ENCODE data around the gene MORC4. TPM values are rescaled to one million over a fixed set of nuclear protein-coding genes. Genes with fewer than 3 reads are reported as not detected.

The MORC4 gene
- total and polyA plus RNA-seq, 10 donors = 1.4 to 7.0 (median 4.8) TPM

GRCh38 chrX:107014936-107015335 lies 14.9 kb upstream of the MORC4 start:
- H3K4me3 ChIP-seq = no peak overlapping the region
- H3K9me3 ChIP-seq = no peaks in the 10 kb centered on the region
- DNase-seq = no peak
- intact Hi-C loops (cut with DNase I; ENCODE audit: low total_unique reads) = no loop called here
- H3K27ac ChIP-seq = no peak overlapping the region
- no peaks in the 10 kb centered on the region for H3K4me1 ChIP-seq
- TF ChIP-seq POLR2A (IDR thresholded peaks at IDR 0.05) = no peak
- no peak for TF ChIP-seq CTCF (IDR thresholded peaks at IDR 0.05 in 8 of 11, conservative IDR thresholded peaks at IDR 0.05 in 3 of 11)
- TF ChIP-seq POLR2AphosphoS5 (IDR thresholded peaks at IDR 0.05) = no peak
- no peaks in the 10 kb centered on the region for H3K27me3 ChIP-seq (replicated peaks in 1 of 7)
- H3K36me3 ChIP-seq = no peaks in the 10 kb centered on the region
- 31 to 79% (median 41%) methylated on average over 1 of the region's 1 CpG for WGBS, 5 donors

- no peaks in the 10 kb centered on the region for H3K36me3 ChIP-seq
- no peak for TF ChIP-seq POLR2A (IDR thresholded peaks at IDR 0.05)
- TF ChIP-seq POLR2AphosphoS5 (IDR thresholded peaks at IDR 0.05) = no peak
- TF ChIP-seq CTCF (IDR thresholded peaks at IDR 0.05 in 8 of 11, conservative IDR thresholded peaks at IDR 0.05 in 3 of 11) = no peak
- H3K9me3 ChIP-seq = no peaks in the 10 kb centered on the region
- WGBS, 5 donors = 72 to 97% (median 83%) methylated on average over 2 to 4 of the region's 4 CpGs
- H3K4me3 ChIP-seq = no peak overlapping the region
- intact Hi-C loops (cut with DNase I; ENCODE audit: low total_unique reads) = no loop called here
- peaks cover 0 to 3% (median 0%) of the 10 kb centered on the region in 7 donors for H3K27me3 ChIP-seq (replicated peaks in 1 of 7)
- H3K4me1 ChIP-seq = no peaks in the 10 kb centered on the region
- DNase-seq = no peak
- H3K27ac ChIP-seq = no peak overlapping the region
Measured at GRCh38 chrX:107008034-107008433, 8.0 kb upstream of the MORC4 start.

- H3K4me1 ChIP-seq = peaks cover 0 to 7% (median 0%) of the 10 kb centered on the region in 6 donors
- no peaks in the 10 kb centered on the region for H3K36me3 ChIP-seq
- H3K4me3 ChIP-seq = peak overlapping the region; percentile 45 to 79 (median 52)
- TF ChIP-seq POLR2AphosphoS5 (IDR thresholded peaks at IDR 0.05) = peak in 1 of 3 donors; percentile 10
- TF ChIP-seq CTCF (IDR thresholded peaks at IDR 0.05 in 8 of 11, conservative IDR thresholded peaks at IDR 0.05 in 3 of 11) = peak in 5 of 11 experiments; percentile 19 to 40 (median 26)
- TF ChIP-seq POLR2A (IDR thresholded peaks at IDR 0.05) = no peak
- peak overlapping the region in 7 of 8 donors; percentile 33 to 60 (median 41) for H3K27ac ChIP-seq
- intact Hi-C loops (cut with DNase I; ENCODE audit: low total_unique reads) = no loop called here
- WGBS, 5 donors = 1 to 48% (median 21%) methylated on average over 12 to 88 of the region's 88 CpGs
- DNase-seq = peak; percentile 77
- peaks cover 0 to 22% (median 0%) of the 10 kb centered on the region in 7 donors for H3K27me3 ChIP-seq (replicated peaks in 1 of 7)
- H3K9me3 ChIP-seq = no peaks in the 10 kb centered on the region
Measured at GRCh38 chrX:106999002-106999975, 723 bp downstream of the MORC4 start.

GRCh38 chrX:106997611-106998010 lies 2.4 kb downstream of the MORC4 start:
- Histone ChIP-seq H3K36me3 (no peaks in the 10 kb centered on the region), H3K27ac (no peak overlapping the region), H3K4me3 (no peak overlapping the region), H3K9me3 (no peaks in the 10 kb centered on the region), H3K4me1 (peaks cover 0 to 7% (median 0%) of the 10 kb centered on the region in 6 donors), H3K27me3 (replicated peaks in 1 of 7) (peaks cover 0 to 19% (median 0%) of the 10 kb centered on the region in 7 donors)
- no peak for TF ChIP-seq POLR2A (IDR thresholded peaks at IDR 0.05)
- intact Hi-C loops (cut with DNase I; ENCODE audit: low total_unique reads) = no loop called here
- DNase-seq = no peak
- 67 to 89% (median 88%) methylated on average over 3 of the region's 3 CpGs for WGBS, 5 donors

All from spleen (tissue), 11 donors.